GM19372 (cell line): ENCODE measurements around the gene OR4F15.

Source experiments
- ATAC-seq: cut with Tn5 transposase; IDR thresholded peaks from one replicate; pipeline ENCODE4 v1.9.1; 2021; ENCODE audit warnings: mild to moderate bottlenecking, low read depth, moderate library complexity; ENCODE audit not compliant: unreplicated experiment

Gene OR4F15

GRCh38 chr15:101803209-101803608, 8.8 kb upstream of the OR4F15 start, which contains the start of gene OR4F6:
TSS of gene OR4F6 (plus strand) at chr15:101803509. CDS start at chr15:101805720, 2,211 bp downstream.
- no peak for ATAC-seq

- no peak for ATAC-seq
Measured at GRCh38 chr15:101803676-101804075, 8.3 kb upstream of the OR4F15 start.

- no peak for ATAC-seq
Measured at GRCh38 chr15:101804375-101804774, 7.6 kb upstream of the OR4F15 start.

GRCh38 chr15:101804941-101805340, 7.1 kb upstream of the OR4F15 start:
- no peak for ATAC-seq

GRCh38 chr15:101805605-101806345, 6.2 kb upstream of the OR4F15 start:
- ATAC-seq = no peak

GRCh38 chr15:101807345-101807945, 4.6 kb upstream of the OR4F15 start:
- ATAC-seq = no peak

- ATAC-seq = no peak
Measured at GRCh38 chr15:101808201-101808600, 3.8 kb upstream of the OR4F15 start.

GRCh38 chr15:101810456-101810855, 1.5 kb upstream of the OR4F15 start:
- ATAC-seq = no peak

- no peak for ATAC-seq
Measured at GRCh38 chr15:101810876-101811275, 1.1 kb upstream of the OR4F15 start.

- ATAC-seq = no peak
Measured at GRCh38 chr15:101813803-101814534, 2.0 kb downstream of the OR4F15 start.

GRCh38 chr15:101820781-101821180, 8.8 kb downstream of the OR4F15 start:
- ATAC-seq = no peak

- no peak for ATAC-seq
Measured at GRCh38 chr15:101827257-101827656, 15.3 kb downstream of the OR4F15 start.

- ATAC-seq = no peak
Measured at GRCh38 chr15:101828774-101829173, 16.8 kb downstream of the OR4F15 start.

- no peak for ATAC-seq
Measured at GRCh38 chr15:101841656-101842055, 29.7 kb downstream of the OR4F15 start.

GRCh38 chr15:101844916-101845315, 32.9 kb downstream of the OR4F15 start:
- no peak for ATAC-seq

- ATAC-seq = no peak
Measured at GRCh38 chr15:101852356-101852755, 40.4 kb downstream of the OR4F15 start.
